ENCODE measurements around the gene GPR143.
"Not testable (repeated sequence)": the region's sequence is repeated elsewhere in the genome, so short reads cannot be mapped to it uniquely, and the experiment has no call there.

GPR143 gene

DNA sequence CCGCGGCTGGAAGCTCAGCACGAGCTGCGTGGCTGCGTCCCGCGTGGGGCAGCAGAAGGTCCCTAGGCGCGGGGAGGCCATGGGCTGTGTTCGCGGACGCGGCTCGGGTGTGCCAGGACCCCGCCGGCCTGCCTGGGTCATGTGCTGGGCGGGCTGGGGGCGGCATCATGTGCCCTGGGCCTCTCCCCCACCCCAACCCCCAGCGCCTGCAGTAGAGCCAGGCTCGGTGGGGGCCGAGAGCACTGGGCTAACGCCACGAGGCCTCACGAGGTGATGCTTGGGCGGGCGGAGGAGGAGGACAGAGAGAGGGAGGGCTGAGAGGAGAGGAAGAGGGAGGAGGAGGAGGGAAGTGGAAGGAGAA, at the start of gene GPR143:
GPR143 (minus strand) TSS at position 111 of the 361 bp plus-strand sequence; CDS start at position 81, 30 bp downstream.
- no peak for DNase-seq (ENCODE audit: low read depth)

DNA sequence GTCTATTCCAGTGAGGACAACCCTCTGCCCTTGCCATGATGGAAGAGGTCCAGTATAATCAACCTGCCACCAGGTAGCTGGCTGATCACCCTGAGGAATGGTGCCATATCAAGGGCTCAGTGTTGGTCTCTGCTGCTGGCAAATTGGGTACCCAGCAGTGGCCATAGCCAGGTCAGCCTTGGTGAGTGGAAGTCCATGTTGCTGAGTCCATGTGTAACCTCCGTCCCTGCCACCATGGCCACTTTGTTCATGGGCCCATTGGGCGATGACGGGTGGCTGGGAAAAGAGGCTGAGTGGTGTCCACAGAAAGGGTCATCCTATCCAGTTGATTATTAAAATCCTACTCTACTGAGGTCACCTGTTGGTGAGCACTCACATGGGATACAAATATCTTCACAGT, 45.4 kb upstream of the GPR143 start:
- DNase-seq (ENCODE audit: low read depth), result not testable (repeated sequence)

DNA sequence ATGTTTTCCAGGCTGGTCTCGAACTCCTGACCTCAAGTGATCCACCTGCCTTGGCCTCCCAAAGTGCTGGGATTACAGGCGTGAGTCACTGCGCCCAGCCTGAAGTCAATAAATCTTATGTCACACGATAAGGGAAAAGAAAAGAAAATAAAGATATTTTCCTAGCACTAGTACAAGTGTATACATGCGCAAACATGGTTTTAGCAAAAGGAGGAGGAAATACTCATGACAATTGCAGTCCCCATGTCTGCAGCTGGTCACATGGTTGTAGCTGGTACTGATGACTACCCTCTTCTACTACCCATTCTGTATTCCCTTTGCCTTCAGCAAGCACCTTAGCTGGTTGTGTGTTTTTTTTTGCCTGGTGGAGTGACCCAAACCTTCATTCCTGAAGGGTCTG, 44.2 kb upstream of the GPR143 start:
- not testable (repeated sequence) for DNase-seq (ENCODE audit: low read depth)

DNA sequence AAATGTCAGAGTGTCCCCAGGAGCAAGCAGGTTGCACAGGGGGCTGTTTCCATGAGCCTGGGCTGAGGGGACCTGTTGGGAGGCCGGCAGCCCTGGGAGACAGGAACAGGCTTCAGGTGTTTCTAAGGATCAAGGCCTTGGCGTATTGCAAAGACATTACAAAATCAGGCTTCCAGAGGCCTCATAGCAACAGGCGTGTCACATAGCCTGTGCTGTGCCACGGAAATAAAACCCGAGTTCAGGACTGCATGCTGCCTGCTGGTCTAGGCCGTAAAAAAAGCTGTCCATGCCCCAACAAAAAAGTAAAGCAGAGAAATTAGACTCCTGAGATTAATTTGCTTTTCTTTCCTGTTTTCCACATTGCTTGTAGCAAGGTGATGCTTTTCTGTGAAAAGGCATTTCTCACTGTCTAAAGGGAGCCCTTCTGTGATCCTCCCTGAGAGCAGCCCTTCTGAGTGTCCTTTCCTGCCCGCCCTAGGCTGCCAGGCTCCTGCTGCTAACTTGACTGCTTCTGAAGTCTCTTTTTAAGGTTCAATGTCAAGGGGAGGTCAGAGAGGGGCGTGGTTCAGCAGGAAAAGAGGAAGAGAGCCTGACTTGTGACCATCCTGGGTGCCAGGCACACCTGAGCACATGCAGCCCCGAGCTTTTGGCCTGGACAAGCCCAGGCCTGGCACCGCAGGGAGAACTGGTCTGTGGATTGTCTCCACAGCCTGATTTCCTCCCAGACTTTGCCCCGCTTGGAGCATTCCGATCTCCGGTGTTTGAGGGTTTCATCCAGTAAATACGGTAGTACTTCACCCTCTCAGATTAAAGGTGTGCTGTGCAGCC, 41.9 kb upstream of the GPR143 start:
- DNase-seq (ENCODE audit: low read depth), result no peak

DNA sequence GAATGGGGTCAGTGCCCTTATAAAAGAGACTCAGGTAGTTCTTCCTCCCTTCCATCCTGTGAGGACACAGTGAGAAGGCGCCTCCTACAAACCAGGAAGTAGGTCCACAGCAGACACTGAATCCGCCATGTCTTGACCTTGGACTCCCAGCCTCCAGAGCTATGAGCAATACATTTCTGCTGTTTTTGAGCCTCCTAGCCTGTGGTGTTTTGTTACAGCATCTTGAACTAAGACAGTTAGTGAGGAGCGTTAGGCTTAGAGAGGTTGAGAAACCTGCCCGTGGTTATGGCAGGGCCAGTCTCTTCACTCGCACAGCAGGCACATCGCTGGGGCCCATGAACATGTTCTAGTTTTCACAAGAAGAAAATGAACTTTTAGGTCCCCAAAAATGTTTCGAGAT, 40.3 kb upstream of the GPR143 start:
- no peak for DNase-seq (ENCODE audit: low read depth)

DNA sequence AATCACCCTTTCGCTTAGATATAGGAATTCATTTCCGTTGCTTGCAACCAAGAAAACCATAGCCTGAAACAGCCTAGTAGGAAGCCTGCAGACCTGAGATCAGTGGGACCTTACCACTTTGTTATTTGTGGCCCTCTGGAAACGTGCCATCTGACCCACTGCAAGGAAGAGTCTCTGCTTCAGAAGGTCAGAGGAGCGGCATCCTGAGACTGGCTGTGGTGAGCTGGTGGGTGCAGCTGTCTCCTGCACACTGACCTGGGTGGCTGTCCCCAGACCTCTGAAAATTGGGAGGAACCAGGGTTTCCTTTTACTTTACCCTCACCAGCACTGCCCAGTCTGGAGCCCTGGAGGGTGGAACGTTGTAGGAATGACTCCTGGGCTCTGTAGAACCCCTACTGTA, 38.8 kb upstream of the GPR143 start:
- no peak for DNase-seq (ENCODE audit: low read depth)

DNA sequence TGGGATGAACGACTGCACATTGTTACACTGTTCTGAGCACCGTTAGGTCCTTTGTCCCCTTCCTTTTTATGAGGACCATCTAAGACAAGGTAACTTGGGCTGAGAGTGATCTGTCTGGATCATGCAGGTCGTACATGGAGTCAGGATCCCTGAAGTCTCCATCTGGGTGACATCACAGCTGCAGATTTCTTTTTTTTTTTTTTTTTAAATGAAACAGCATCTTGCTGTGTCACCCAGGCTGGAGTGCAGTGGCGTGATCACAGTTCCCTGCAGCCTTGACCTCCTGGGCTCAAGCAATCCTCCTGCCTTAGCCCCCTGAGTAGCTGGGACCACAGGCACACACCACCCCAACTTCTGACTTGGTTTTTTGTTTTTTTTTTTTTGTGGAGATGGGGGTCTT, 37.1 kb upstream of the GPR143 start:
- no peak for DNase-seq (ENCODE audit: low read depth)

DNA sequence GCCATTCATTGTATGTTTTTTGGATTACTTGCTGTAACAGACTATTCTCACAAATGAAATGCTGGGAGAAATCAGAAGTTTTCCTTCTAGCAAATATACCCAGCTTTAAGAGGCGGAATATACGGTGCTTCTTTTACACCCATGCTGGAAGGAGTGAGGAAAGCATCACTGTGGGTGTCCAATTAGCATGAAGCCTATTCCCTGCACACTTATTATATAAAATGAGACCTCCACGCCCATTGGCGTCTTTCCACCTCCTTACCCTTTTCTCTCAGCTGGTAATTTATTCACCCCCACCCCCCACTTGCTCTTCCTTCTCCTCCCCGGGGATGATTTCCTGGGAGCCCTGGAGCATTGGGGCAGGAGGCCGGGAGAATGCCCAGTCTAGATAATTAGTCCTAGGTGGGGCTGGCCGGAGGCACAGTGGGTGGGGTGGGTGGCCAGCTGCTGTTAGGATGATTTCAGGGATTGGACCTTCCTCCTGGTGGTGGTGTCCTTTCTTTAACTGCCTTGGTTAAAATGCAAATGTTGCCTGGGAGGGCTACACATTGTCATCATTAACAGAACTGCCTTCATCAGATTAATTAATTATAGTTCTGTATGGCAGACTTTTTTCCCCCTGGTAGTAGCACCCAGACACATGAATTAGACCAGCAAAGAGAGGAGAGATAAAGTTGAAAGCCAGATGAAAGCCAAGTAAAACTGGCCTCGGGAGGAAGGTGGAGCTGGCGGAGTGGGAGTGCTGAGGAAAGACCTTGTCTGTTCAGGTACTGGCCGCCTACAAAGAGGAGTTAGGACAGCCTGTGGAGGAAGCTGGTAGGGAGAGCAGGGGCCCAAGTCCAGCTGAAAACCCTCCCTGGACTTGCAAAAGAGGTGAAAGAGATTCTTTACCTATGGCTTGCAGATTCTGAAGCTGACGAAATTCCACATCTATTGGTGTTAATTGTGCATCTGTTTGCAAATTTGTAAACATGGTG, 32.0 kb upstream of the GPR143 start:
- DNase-seq (ENCODE audit: low read depth), result no peak

DNA sequence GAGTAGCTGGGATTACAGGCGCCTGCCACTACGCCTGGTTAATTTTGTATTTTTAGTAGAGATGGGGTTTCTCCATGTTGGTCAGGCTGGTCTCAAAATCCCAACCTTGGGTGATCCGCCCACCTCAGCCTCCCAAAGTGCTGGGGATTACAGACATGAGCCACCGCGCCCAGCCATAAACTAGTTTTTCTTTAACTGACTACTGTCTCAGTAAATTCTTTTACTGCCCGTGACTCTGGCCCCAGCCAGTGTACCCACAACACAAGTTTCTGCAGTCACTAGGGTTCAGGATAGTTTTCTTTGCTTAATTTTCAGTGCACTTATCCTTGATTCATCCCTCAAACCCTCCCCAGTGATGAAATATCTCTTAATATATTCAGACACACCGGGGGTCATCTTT, 28.8 kb upstream of the GPR143 start:
- no peak for DNase-seq (ENCODE audit: low read depth)

DNA sequence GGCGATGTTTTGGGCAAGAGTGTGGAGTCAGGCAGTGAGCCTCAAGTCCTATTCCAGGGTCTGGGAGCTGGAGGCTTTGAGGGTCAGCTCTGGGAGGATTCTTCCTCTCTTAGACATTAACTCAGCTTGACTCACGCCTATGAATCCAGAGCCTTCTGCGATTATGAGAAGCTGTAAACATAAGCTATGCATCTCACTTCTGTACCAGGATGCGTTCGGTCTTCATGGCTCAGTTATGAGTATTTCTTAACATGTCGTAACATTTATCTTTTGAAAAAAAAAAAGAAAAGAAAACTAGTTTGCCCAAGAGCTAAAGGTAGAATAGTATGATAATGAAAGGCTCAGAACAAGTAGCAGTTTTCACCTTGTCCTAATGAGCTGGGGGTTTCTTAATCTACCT, 25.2 kb upstream of the GPR143 start:
- no peak for DNase-seq (ENCODE audit: low read depth)

DNA sequence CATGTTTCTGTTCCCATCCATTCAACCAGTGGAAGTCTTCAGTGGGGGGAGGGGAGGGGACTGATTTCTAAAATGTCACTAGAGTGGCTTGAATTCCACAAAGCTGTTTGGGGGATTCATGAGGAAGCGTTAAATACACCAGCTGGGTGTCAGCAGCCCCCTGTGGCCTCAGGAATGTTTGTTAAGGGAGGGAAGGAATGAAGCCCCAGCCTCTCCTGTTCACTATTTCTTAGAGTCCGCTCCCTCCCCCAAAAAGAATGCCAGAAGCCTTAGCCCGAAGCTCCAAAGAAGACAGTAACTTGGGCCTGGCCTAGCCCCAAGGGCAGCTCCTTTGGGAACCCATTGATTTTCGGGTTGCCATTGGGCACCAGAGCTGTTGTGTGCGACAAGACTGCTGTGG, 23.9 kb upstream of the GPR143 start:
- no peak for DNase-seq (ENCODE audit: low read depth)

DNA sequence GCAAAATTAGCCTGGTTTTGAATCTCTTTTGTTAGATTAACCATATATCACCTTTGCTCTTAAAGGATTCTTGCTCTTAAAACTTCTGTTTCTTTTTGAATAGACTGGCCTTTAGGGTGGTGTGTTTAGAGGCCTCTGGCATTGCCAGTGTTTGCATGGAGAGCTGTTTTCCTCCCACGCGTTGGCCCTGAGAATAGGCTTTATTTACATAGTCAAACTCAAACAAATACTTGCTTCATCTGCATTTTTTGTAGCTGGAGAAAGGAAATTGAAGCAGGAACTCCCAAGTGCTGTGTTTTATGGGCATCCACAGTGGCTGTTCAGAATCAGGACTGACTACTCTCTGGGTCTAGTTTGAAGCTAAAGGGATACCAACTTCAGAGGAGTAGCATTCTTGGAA, 23.3 kb upstream of the GPR143 start:
- no peak for DNase-seq (ENCODE audit: low read depth)

DNA sequence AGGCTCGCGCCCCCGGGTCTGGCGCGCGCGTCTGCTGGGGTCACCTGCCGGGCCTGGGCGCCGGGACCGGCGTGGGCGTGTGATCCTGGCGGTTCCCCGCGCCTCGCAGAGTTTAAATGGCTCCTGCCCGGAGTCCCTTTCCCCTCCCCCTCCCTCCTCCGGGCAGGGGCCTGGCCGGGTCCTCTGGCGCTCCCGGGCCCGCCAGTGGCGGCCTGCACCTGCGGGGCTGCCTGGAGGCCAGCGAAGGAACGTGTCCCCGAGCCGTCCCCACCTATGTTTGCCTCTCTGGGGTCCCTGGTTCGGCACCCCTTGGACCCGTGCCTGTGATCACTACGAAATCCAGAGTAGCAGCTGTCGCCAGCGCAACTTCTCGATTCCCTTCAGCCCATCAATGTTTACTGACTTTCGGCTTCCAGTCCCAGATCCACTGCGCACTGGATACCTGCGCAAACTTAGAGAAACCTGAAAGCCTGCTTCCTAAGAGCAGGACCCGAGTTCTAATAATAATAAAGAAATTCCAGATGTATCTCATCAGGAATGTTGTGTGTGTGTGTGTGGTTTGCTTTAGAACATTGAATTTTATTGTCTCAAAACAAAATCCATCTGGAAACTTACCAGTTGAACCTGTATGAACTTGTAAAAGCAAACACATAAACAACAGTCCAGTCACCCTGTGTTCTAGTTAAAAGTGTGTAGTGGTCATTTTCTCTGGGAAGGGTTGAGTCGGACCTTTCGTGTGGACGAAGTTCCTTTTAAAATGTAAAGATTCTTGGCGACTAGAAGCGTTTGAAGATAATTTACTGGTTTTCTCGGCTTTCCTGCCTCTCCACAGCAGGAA, 21.4 kb upstream of the GPR143 start:
- DNase-seq (ENCODE audit: low read depth), result no peak

DNA sequence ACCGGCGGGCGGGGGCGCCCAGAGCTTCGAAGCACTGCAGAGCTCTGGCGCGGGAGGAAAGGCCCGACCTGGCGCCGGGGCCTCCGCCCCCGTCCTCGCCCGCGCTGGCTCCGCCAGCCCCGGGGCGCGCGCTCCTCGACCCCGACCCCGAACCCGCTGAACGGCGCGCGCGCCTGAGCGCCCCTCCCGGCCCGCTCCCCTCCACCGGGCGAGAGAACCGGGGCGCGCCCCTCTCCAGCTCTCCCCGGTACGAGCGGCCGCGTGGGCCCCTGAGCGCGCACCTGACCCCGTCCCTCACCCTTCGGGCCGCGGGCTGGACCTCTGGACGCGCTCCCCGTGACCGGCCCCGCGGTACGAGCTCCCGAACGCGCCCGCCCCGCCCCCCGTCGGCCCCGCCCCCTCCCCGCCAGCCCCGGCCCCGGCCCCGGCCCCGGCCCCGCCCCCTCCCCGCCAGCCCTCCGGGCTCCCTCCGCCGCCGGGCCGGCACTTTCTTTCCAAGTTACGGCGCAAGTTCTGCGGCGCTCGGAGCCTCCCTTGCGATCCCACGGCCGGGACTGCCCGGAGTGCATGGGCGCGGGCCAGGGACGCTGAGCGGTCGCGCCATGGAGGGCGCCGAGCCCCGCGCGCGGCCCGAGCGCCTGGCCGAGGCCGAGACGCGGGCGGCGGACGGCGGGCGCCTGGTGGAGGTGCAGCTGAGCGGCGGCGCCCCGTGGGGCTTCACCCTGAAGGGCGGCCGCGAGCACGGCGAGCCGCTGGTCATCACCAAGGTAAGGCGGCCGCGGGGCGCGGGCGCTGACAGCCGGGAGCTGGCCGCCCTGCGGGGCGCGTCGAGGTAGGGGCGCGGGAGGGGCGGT, 20.5 kb upstream of the GPR143 start, which contains the start of gene SHROOM2:
SHROOM2 (plus strand) TSS at position 486 of the 854 bp plus-strand sequence; CDS start at position 603, 117 bp downstream.
- DNase-seq (ENCODE audit: low read depth), result no peak

DNA sequence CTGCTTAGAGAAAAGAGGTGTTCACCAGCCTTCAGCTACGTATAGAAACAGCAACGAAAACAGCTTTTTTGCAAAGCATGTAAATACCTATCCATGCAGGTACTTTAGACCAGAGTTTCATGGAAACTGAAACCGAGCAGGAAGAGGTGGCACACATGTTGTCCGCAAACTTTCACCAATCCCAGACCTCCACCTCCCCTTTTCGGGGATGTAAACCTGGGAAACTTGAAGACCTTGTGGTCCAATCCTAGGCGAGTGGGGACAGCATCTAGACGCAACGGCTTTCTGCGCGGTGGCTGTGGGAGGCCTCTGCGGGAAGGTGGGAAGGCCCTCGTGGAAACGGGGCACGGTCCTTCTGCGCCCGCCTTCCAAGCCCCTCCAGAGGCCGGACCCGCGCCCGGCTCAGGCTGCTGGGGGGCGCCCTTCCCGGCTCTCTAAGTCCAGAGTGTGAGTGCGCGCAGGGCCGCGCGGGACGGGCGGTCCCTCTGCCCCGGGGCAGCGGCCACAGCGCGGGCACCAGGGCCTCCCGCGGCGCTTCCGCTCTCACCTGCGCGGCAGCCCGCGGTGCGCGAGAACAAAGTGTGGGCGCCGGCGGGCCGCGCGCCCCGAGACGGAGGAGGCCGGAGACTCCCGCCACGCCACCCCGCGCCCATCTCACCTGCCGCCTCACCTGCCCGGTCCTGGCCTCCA, 19.8 kb upstream of the GPR143 start:
- no peak for DNase-seq (ENCODE audit: low read depth)

DNA sequence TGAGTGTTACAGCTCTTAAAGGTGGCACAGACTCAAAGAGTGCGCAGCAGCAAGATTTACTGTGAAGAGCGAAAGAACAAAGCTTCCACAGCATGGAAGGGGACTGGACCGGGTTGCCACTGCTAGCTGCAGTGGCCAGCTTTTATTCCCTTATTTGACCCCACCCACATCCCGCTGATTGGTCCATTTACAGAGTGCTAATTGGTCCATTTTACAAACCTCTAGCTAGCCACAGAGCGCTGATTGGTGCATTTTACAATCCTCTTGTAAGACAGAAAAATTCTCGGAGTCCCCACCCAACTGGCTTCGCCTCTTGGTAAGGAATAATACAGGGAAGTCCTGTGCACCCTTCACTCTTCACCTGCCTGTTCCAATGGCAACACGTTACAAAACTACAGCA, 18.7 kb upstream of the GPR143 start:
- no peak for DNase-seq (ENCODE audit: low read depth)

DNA sequence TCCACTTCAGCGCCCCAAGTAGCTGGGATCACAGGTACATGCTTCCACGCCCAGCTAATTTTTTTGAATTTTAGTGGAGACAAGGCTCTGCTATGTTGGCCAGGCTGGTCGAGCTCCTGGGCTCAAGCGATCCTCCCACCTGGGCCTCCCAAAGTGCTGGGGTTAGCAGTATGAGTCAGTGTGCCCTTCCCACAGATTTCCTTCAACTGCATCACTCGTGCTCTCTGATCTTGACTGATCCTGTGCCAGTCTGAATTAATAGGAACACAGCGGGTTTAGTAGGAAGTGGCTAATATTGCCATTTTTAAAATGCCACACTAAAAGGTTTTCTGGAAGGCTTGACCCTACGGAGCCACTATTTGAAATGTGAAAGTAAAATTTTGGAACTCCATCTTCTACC, 16.3 kb upstream of the GPR143 start:
- no peak for DNase-seq (ENCODE audit: low read depth)

DNA sequence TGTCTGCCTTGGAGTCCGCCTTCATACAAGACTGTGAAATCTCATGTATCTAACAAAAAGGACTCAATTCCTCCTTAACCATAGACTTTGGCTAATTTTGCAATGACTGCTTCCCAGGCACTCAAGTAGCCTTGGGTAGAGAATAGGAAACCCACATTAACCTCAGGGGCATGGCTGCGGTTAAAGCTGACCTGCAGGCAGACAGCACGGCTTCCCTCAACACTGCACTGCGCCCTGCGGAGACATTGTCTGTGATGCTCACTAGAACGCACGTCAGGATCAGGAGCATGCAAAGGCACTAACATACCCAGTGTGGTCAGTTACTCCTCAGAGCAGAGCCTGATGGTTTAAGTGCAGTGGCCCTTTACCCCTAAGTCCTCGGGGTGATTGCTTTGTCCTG, 10.3 kb upstream of the GPR143 start:
- no peak for DNase-seq (ENCODE audit: low read depth)

DNA sequence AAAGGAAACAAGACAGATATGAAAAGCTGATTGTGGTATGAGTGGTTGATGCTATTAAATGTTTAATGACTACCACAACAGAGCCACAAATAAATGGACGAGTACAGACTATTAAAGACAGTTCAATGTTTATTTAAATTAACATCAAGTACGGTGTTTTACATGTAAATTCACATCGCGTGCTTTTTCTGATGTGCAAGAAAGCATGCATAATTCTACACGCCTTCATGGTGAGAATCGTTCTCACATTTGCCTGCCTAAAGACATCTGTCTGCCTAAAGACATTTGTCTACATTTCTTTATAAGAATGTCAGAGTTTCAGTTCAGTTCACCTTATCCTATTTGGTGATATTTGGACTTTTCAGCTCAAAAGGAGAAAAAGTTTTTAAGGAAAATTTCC, 7.3 kb upstream of the GPR143 start:
- no peak for DNase-seq (ENCODE audit: low read depth)

DNA sequence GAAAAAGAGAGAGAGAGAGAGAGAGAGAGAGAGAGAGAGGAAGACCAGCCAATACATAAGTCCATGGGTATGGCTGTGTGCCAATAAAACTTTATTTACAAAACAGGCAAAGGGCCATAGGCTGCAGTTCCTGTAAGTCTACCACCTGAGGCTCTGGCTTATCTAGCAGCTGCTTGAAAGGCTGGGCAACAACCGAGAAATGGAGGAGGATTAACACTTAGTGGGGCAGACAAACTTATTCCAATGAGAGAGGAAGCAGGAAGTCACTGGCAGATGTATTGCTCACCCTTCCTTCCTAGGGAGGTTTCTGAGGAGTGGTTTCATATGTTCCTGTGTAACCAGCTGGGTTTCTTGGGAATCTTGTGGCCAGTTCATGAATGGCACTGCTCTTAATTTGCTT, 4.7 kb upstream of the GPR143 start:
- no peak for DNase-seq (ENCODE audit: low read depth)
